Sigmoid colon (tissue), 7 donors: ENCODE measurements around the gene IL12RB2. TPM values are rescaled to one million over a fixed set of nuclear protein-coding genes. Genes with fewer than 3 reads are reported as not detected.

Experiments used
- DNase-seq: peaks from one replicate; pipeline ENCODE4 v3.0.0-alpha.2; 2019
- H3K27ac ChIP-seq, 4 donors: fragments of 200-600 bp; sonication (generic); one replicate each; pipeline ENCODE4 v1.5.1; 2016 to 2019; ENCODE audit warnings: mild to moderate bottlenecking in 1 of 4
- H3K27me3 ChIP-seq, 3 donors: fragments of 200-600 bp; sonication (generic); one replicate each; pipeline ENCODE4 v1.5.1; 2019; ENCODE audit warnings: mild to moderate bottlenecking in 1 of 3
- H3K36me3 ChIP-seq, 4 donors: fragments of 200-600 bp; sonication (generic); one replicate each; pipeline ENCODE4 v1.5.1; 2016 to 2019
- H3K4me1 ChIP-seq, 4 donors: fragments of 200-600 bp; sonication (generic); one replicate each; pipeline ENCODE4 v1.5.1; 2017 to 2019
- H3K4me3 ChIP-seq, 4 donors: fragments of 200-600 bp; sonication (generic); one replicate each; pipeline ENCODE4 v1.5.1; 2017 to 2019; ENCODE audit warnings: mild to moderate bottlenecking in 2 of 4, moderate library complexity in 1 of 4
- H3K9me3 ChIP-seq, 4 donors: fragments of 200-600 bp in 3 of 4; sonication (generic) in 3 of 4; one replicate each; pipeline versions ENCODE4 v1.5.1 to v1.6.1; 2013 to 2019
- CTCF ChIP-seq, 4 experiments: fragments of 450-650 bp in 3 of 4; fragments of 200-600 bp in 1 of 4; IDR thresholded peaks; one replicate each; pipeline ENCODE4 v1.5.1; 2016 to 2019; ENCODE audit warnings: antibody characterized with exemption in 4 of 4, mild to moderate bottlenecking in 3 of 4, moderate library complexity in 2 of 4
- EP300 ChIP-seq, 4 donors: sonication (generic); formaldehyde crosslinking; IDR thresholded peaks; one replicate each; pipeline ENCODE4 v1.6.1; 2017; ENCODE audit warnings: antibody characterized with exemption in 4 of 4
- POLR2A ChIP-seq, 2 donors: fragments of 450-650 bp; IDR thresholded peaks; one replicate each; pipeline ENCODE4 v1.6.1; 2016; ENCODE audit warnings: antibody characterized with exemption in 2 of 2, mild to moderate bottlenecking in 2 of 2, moderate library complexity in 2 of 2
- POLR2AphosphoS5 ChIP-seq, 4 donors: sonication (generic); formaldehyde crosslinking; IDR thresholded peaks; one replicate each; pipeline ENCODE4 v1.6.1; 2017; ENCODE audit warnings: antibody characterized with exemption in 4 of 4
- WGBS, 2 donors: extraction: QIAGEN DNeasy Blood & Tissue Kit; methylation state at CpG; one replicate each; pipeline ENCODE4 v1.1.7; 2013; 5-methylcytosine and 5-hydroxymethylcytosine counted together
- intact Hi-C: fragments of 100-400 bp; cut with DNase I; formaldehyde crosslinking; loops from one replicate; pipeline ENCODE4 v1.15.1; 2023
- polyA plus RNA-seq, 3 donors: library from polyadenylated mRNA; stranded (reverse); fragments of 200-250 nt; gene quantifications; one replicate each; pipeline ENCODE4 v1.2.3, GENCODE V29; 2013
- total RNA-seq, 4 donors: library from RNA; depleted of rRNA; stranded (reverse); fragments of >200 nt; gene quantifications; one replicate each; pipeline ENCODE4 v1.1.0, GENCODE V29; 2016
- donor health status: healthy with polysubstance abuse.
- donor health status: Bipolar disorder and iron deficiency.
- donor health status: healthy.

IL12RB2 gene
- total and polyA plus RNA-seq, 7 donors: 0.99 to 2.1 (median 1.3) TPM; not detected in 3

DNA sequence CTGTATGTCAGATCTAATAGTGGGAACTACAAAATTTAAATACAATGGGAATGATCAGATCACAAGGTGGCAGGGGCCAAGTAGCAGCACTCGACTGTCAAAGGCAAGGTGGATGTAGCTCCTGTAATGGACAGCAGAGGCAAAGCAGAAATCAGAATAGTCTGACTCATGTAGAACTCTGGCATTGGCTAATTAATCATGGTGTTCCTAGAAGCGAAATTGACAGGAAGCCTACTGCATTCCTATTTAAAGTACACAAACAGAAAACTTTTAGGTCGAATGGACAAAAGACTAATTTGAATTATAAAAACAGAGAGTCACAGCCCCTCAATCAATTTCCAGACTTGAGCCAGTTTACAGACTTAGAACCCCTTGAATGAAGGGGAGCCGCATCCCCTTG, 17.4 kb upstream of the IL12RB2 start:
- no peaks in the 10 kb centered on the region for H3K9me3 ChIP-seq
- H3K36me3 ChIP-seq: no peaks in the 10 kb centered on the region
- no peak overlapping the region for H3K27ac ChIP-seq
- no peaks in the 10 kb centered on the region for H3K4me1 ChIP-seq
- no peak overlapping the region for H3K4me3 ChIP-seq
- DNase-seq: no peak
- no peaks in the 10 kb centered on the region for H3K27me3 ChIP-seq
- 84 to 86% methylated on average over 4 of the region's 4 CpGs for WGBS, 2 donors
- TF ChIP-seq CTCF (IDR thresholded peaks at IDR 0.05): no peak
- TF ChIP-seq POLR2AphosphoS5 (IDR thresholded peaks at IDR 0.05): no peak
- TF ChIP-seq POLR2A (IDR thresholded peaks at IDR 0.05): no peak
- no peak for TF ChIP-seq EP300 (IDR thresholded peaks at IDR 0.05)
- intact Hi-C loops: no loop called here

DNA sequence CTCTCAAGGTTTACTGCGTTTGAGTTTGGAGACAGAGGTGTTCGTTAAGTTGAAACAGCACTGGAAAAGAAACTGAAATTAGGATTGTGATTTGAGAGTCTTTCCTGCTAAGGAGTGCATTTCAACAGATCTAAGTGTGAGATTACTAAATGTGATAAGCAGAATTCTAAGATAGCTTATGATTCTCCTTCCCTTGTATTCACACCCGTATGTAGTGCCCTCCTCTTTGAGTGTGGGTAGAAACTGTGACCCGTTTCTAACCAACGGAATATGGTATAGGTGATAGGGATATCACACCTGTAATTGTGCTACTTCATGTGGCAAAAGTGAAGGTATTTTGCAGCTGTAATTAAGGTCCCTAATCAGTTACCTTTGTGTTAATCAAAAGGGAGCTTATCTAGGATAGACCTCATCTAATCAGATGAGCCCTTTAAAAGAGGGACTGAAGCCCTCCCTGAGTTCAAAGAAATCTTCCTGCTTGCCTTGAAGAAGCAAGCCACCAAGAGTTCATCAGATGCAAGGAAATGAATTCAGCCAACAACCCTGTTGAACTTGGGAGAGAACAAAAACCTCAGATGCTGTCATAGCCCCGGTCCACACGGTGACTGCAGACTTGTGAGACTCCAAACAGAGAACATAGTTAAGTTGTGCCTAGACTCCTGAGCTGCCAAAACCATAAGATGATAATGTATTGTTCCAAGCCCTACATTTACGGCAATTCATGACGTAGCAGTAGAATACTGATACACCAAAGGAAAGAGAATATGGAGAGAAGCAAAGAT, 12.6 kb upstream of the IL12RB2 start:
- Histone ChIP-seq H3K27me3 (no peaks in the 10 kb centered on the region), H3K4me3 (no peak overlapping the region), H3K27ac (no peak overlapping the region), H3K9me3 (no peaks in the 10 kb centered on the region), H3K36me3 (no peaks in the 10 kb centered on the region), H3K4me1 (no peaks in the 10 kb centered on the region)
- intact Hi-C loops: no loop called here
- no peak for DNase-seq
- 85 to 89% methylated on average over 9 of the region's 9 CpGs for WGBS, 2 donors
- TF ChIP-seq EP300 (IDR thresholded peaks at IDR 0.05) (no peak), CTCF (IDR thresholded peaks at IDR 0.05) (no peak), POLR2A (IDR thresholded peaks at IDR 0.05) (no peak), POLR2AphosphoS5 (IDR thresholded peaks at IDR 0.05) (no peak)

DNA sequence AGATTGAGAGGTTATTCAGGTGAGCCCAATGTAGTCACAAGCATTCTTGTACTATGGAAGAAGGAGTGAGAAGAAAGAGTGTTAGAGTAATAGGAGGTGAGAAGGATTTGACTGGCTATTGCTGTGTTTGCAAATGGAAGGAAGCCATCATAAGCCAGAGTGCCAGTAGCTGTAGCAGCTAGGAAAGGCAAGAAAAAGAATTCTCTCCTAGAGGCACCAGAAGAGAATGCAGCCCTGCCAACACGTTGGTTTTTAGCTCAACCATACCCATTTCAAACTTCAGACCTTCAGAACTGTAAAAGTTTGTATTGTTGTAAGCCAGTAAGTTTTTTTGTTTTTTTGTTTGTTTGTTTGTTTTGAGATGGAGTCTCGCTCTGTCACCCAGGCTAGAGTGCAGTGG, 8.9 kb upstream of the IL12RB2 start:
- no peak overlapping the region for H3K4me3 ChIP-seq
- no peak overlapping the region for H3K27ac ChIP-seq
- H3K36me3 ChIP-seq: no peaks in the 10 kb centered on the region
- TF ChIP-seq POLR2A (IDR thresholded peaks at IDR 0.05) (no peak), EP300 (IDR thresholded peaks at IDR 0.05) (no peak), CTCF (IDR thresholded peaks at IDR 0.05) (no peak), POLR2AphosphoS5 (IDR thresholded peaks at IDR 0.05) (no peak)
- no peaks in the 10 kb centered on the region for H3K4me1 ChIP-seq
- H3K9me3 ChIP-seq: no peaks in the 10 kb centered on the region
- H3K27me3 ChIP-seq: no peaks in the 10 kb centered on the region
- intact Hi-C loops: no loop called here
- no peak for DNase-seq
- 49 to 52% methylated on average over 2 of the region's 2 CpGs for WGBS, 2 donors

DNA sequence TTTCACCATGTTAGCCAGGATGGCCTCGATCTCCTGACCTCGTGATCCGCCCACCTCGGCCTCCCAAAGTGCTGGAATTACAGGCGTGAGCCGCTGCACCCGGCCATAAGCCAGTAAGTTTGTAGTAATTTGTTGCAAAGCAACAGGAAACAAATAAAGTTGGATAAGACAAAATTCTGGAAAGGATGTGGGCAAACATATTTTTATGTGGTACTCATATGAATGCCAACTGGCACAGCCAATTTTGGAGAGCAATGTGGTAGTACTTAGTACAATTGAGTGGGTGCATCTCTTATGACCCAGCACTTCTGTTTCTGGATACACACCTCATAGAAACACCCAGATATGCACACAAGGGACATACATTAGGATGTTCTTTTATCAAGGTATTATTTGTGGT, 8.4 kb upstream of the IL12RB2 start:
- intact Hi-C loops: no loop called here

DNA sequence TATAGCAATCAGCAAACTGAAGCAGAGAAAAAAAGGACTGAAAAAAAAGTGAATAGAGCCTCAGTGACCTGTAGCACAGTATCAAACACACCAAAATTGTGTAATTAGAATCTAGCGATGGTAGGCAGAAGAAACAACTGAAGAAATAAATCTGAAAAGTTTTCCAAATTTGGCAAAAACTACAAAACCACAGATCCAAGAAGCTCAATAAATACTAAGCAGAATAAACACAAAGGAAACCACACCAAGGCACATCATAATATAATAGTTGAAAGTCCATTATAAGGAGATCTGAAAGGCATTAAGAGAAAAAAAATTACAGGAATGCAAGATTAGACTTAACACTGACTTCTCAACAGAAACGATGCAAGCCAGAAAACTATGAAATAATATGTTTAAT, 7.1 kb upstream of the IL12RB2 start:
- Histone ChIP-seq H3K4me1 (no peaks in the 10 kb centered on the region), H3K9me3 (no peaks in the 10 kb centered on the region), H3K4me3 (no peak overlapping the region), H3K27me3 (no peaks in the 10 kb centered on the region), H3K27ac (no peak overlapping the region), H3K36me3 (no peaks in the 10 kb centered on the region)
- intact Hi-C loops: no loop called here
- TF ChIP-seq POLR2AphosphoS5 (IDR thresholded peaks at IDR 0.05) (no peak), CTCF (IDR thresholded peaks at IDR 0.05) (no peak), EP300 (IDR thresholded peaks at IDR 0.05) (no peak), POLR2A (IDR thresholded peaks at IDR 0.05) (no peak)
- no peak for DNase-seq
- WGBS, 2 donors: 48 to 62% methylated on average over 2 of the region's 2 CpGs

More for the DNA sequence above, 8.4 kb upstream of the IL12RB2 start:
- Histone ChIP-seq H3K4me3 (no peak overlapping the region), H3K27ac (no peak overlapping the region), H3K4me1 (no peaks in the 10 kb centered on the region), H3K9me3 (no peaks in the 10 kb centered on the region), H3K36me3 (no peaks in the 10 kb centered on the region), H3K27me3 (no peaks in the 10 kb centered on the region)
- TF ChIP-seq POLR2AphosphoS5 (IDR thresholded peaks at IDR 0.05) (no peak), POLR2A (IDR thresholded peaks at IDR 0.05) (no peak)
- 81 to 94% methylated on average over 7 of the region's 7 CpGs for WGBS, 2 donors
- no peak for DNase-seq
